Pons (tissue), 1 donor: ENCODE results near the gene ATXN1.

Source experiments
- DNase-seq: peaks from one replicate; pipeline ENCODE4 v3.0.0-alpha.2; 2016; ENCODE audit warnings: low spot score

Gene ATXN1

DNA sequence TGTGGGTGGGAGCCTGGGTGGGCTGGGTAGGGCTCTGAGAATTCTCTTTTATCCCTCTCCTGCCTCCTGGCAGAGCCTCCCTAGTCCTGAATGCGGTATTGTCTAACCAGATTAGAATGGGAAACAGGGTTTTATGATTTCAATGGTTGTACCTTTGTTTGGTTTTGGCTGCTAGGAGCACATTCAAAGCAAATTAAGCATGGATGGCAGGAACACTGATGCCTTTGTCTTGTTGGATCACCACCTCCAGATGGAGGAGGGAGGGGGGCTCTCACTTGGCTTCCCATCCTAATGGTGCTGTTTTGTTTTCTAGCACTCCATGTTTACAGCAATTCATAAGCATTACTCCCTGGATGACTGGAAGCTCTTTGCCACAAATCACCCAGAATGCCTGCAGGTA is 511.3 kb downstream of the ATXN1 start:
- DNase-seq = peak; percentile 77
